ENCODE measurements around the gene DCAF10.

DNA sequence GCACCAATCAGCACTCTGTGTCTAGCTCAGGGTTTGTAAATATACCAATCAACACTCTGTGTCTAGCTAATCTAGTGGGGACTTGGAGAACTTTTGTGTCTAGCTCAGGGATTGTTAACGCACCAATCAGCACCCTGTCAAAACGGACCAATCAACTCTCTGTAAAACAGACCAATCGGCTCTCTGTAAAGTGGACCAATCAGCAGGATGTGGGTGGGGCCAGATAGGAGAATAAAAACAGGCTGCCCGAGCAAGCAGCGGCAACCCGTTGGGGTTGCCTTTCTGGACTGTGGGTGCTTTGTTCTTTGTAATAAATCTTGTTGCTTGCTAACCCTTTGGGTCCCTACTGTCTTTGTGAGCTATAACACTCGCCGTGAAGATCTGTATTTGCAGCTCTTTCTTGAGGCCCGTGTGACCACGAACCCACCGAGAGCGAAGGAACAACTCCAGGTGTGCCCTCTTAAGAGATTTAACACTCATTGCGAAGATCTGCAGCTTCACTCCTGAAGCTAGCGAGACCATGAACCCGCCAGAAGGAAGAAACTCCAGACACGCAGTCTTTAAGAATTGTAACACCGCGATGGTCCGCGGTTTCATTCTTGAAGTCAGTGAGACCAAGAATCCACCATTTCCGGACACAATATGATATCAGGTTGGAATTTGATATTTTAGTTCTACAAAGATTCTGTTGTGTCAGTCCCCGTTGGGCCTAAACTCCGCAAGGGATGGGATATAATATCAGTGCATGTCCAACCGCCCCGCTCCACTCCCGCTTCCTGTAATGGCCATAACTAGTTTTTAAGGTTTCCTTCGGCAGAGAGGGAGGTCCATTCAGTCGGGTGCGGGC, 47.7 kb upstream of the DCAF10 start:
- no peak for TF ChIP-seq MAX (IDR thresholded peaks at IDR 0.05)
- TF ChIP-seq KDM1A (IDR thresholded peaks at IDR 0.05; ENCODE audit: borderline replicate concordance, low read length) = no peak
- TF ChIP-seq, protein P1, sequence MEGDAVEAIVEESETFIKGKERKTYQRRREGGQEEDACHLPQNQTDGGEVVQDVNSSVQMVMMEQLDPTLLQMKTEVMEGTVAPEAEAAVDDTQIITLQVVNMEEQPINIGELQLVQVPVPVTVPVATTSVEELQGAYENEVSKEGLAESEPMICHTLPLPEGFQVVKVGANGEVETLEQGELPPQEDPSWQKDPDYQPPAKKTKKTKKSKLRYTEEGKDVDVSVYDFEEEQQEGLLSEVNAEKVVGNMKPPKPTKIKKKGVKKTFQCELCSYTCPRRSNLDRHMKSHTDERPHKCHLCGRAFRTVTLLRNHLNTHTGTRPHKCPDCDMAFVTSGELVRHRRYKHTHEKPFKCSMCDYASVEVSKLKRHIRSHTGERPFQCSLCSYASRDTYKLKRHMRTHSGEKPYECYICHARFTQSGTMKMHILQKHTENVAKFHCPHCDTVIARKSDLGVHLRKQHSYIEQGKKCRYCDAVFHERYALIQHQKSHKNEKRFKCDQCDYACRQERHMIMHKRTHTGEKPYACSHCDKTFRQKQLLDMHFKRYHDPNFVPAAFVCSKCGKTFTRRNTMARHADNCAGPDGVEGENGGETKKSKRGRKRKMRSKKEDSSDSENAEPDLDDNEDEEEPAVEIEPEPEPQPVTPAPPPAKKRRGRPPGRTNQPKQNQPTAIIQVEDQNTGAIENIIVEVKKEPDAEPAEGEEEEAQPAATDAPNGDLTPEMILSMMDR (IDR thresholded peaks at IDR 0.05; ENCODE audit: control extremely low read depth in 1 of 3, insufficient read depth in 1 of 3, low read depth in 1 of 3, low read length in 3 of 3) = no peak
- no peak for TF ChIP-seq RFX5 (IDR thresholded peaks at IDR 0.05; ENCODE audit: borderline replicate concordance, low read depth, low read length)
- no peak for TF ChIP-seq POLR2AphosphoS5 (IDR thresholded peaks at IDR 0.05; ENCODE audit: low read depth, low read length)
- TF ChIP-seq, protein P2, sequence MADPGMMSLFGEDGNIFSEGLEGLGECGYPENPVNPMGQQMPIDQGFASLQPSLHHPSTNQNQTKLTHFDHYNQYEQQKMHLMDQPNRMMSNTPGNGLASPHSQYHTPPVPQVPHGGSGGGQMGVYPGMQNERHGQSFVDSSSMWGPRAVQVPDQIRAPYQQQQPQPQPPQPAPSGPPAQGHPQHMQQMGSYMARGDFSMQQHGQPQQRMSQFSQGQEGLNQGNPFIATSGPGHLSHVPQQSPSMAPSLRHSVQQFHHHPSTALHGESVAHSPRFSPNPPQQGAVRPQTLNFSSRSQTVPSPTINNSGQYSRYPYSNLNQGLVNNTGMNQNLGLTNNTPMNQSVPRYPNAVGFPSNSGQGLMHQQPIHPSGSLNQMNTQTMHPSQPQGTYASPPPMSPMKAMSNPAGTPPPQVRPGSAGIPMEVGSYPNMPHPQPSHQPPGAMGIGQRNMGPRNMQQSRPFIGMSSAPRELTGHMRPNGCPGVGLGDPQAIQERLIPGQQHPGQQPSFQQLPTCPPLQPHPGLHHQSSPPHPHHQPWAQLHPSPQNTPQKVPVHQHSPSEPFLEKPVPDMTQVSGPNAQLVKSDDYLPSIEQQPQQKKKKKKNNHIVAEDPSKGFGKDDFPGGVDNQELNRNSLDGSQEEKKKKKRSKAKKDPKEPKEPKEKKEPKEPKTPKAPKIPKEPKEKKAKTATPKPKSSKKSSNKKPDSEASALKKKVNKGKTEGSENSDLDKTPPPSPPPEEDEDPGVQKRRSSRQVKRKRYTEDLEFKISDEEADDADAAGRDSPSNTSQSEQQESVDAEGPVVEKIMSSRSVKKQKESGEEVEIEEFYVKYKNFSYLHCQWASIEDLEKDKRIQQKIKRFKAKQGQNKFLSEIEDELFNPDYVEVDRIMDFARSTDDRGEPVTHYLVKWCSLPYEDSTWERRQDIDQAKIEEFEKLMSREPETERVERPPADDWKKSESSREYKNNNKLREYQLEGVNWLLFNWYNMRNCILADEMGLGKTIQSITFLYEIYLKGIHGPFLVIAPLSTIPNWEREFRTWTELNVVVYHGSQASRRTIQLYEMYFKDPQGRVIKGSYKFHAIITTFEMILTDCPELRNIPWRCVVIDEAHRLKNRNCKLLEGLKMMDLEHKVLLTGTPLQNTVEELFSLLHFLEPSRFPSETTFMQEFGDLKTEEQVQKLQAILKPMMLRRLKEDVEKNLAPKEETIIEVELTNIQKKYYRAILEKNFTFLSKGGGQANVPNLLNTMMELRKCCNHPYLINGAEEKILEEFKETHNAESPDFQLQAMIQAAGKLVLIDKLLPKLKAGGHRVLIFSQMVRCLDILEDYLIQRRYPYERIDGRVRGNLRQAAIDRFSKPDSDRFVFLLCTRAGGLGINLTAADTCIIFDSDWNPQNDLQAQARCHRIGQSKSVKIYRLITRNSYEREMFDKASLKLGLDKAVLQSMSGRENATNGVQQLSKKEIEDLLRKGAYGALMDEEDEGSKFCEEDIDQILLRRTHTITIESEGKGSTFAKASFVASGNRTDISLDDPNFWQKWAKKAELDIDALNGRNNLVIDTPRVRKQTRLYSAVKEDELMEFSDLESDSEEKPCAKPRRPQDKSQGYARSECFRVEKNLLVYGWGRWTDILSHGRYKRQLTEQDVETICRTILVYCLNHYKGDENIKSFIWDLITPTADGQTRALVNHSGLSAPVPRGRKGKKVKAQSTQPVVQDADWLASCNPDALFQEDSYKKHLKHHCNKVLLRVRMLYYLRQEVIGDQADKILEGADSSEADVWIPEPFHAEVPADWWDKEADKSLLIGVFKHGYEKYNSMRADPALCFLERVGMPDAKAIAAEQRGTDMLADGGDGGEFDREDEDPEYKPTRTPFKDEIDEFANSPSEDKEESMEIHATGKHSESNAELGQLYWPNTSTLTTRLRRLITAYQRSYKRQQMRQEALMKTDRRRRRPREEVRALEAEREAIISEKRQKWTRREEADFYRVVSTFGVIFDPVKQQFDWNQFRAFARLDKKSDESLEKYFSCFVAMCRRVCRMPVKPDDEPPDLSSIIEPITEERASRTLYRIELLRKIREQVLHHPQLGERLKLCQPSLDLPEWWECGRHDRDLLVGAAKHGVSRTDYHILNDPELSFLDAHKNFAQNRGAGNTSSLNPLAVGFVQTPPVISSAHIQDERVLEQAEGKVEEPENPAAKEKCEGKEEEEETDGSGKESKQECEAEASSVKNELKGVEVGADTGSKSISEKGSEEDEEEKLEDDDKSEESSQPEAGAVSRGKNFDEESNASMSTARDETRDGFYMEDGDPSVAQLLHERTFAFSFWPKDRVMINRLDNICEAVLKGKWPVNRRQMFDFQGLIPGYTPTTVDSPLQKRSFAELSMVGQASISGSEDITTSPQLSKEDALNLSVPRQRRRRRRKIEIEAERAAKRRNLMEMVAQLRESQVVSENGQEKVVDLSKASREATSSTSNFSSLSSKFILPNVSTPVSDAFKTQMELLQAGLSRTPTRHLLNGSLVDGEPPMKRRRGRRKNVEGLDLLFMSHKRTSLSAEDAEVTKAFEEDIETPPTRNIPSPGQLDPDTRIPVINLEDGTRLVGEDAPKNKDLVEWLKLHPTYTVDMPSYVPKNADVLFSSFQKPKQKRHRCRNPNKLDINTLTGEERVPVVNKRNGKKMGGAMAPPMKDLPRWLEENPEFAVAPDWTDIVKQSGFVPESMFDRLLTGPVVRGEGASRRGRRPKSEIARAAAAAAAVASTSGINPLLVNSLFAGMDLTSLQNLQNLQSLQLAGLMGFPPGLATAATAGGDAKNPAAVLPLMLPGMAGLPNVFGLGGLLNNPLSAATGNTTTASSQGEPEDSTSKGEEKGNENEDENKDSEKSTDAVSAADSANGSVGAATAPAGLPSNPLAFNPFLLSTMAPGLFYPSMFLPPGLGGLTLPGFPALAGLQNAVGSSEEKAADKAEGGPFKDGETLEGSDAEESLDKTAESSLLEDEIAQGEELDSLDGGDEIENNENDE (IDR thresholded peaks at IDR 0.05; ENCODE audit: insufficient replicate concordance, low read length) = no peak

Measured in H1 (cell line).